Aorta (tissue), 5 donors: ENCODE results near the gene KCTD14. TPM values are rescaled to one million over a fixed set of nuclear protein-coding genes. Genes with fewer than 3 reads are reported as not detected.
"Not testable (repeated sequence)": the region's sequence is repeated elsewhere in the genome, so short reads cannot be mapped to it uniquely, and the experiment has no call there.

ENCODE experiments used
- ATAC-seq: fragments of 200-7000 bp; cut with Tn5 transposase; one replicate; pipeline ENCODE4 v1.9.1; 2022; ENCODE audit warnings: moderate library complexity; ENCODE audit not compliant: low FRiP score
- DNase-seq, 2 donors: peaks; one replicate each; pipeline ENCODE4 v3.0.0-alpha.2; 2020
- H3K27ac ChIP-seq, 2 donors: one replicate each; pipeline ENCODE4 v1.5.1; 2013; ENCODE audit warnings: low read length in 2 of 2, mild to moderate bottlenecking in 2 of 2, moderate library complexity in 2 of 2, control low read depth in 1 of 2, inconsistent platforms in 1 of 2, low read depth in 1 of 2
- H3K27me3 ChIP-seq, 2 donors: one replicate each; pipeline ENCODE4 v1.6.1; 2013; ENCODE audit warnings: control low read depth in 1 of 2, low read length in 1 of 2, mild to moderate bottlenecking in 1 of 2, moderate library complexity in 1 of 2; ENCODE audit not compliant: insufficient read depth in 2 of 2, control insufficient read depth in 1 of 2
- H3K36me3 ChIP-seq, 2 donors: one replicate each; pipeline ENCODE4 v1.6.1; 2013; ENCODE audit warnings: control low read depth in 1 of 2, low read length in 1 of 2, mild to moderate bottlenecking in 1 of 2; ENCODE audit not compliant: insufficient read depth in 2 of 2, control insufficient read depth in 1 of 2
- H3K4me1 ChIP-seq, 2 donors: one replicate each; pipeline ENCODE4 v1.6.1; 2013; ENCODE audit warnings: low read length in 2 of 2, control low read depth in 1 of 2, mild to moderate bottlenecking in 1 of 2, moderate library complexity in 1 of 2; ENCODE audit not compliant: insufficient read depth in 2 of 2, control insufficient read depth in 1 of 2
- H3K4me3 ChIP-seq, 2 donors: one replicate each; pipeline ENCODE4 v1.5.1; 2013; ENCODE audit warnings: low read length in 2 of 2, control low read depth in 1 of 2, mild to moderate bottlenecking in 1 of 2
- H3K9me3 ChIP-seq: one replicate; pipeline ENCODE4 v1.6.1; 2013; ENCODE audit warnings: mild to moderate bottlenecking, low read length; ENCODE audit not compliant: control insufficient read depth
- WGBS, 2 donors: extraction: QIAGEN DNeasy Blood & Tissue Kit; methylation state at CpG; one replicate each; pipeline ENCODE4 v1.1.7; 2013; 5-methylcytosine and 5-hydroxymethylcytosine counted together
- intact Hi-C, 2 donors: fragments of 100-400 bp; cut with DNase I; formaldehyde crosslinking; loops; one replicate each; pipeline versions ENCODE4 v1.14.2 to v1.15.0; 2022
- polyA plus RNA-seq, 2 donors: library from polyadenylated mRNA; stranded (reverse); fragments of 200-250 nt; gene quantifications; one replicate each; pipeline ENCODE4 v1.2.3, GENCODE V29; 2013
- total RNA-seq, 2 donors: library from RNA; stranded (reverse); fragmentation: NEBNext Ultra II Directional; extraction: Animal tissue kit (Norgen Biotek cat#: 25700); gene quantifications; one replicate each; pipeline ENCODE4 v1.2.1, GENCODE V29; 2021
- donor health status: healthy with polysubstance abuse.
- donor health status: Bipolar disorder and iron deficiency.
- donor health status: DM: no; HTN: no; CAD: no.
- donor health status: DM: no; HTN: no; CAD: no.
- donor health status: DM: yes; HTN: yes; CAD: no.

The KCTD14 gene
- total and polyA plus RNA-seq, 4 donors, result 0.05 to 2.0 (median 1.4) TPM

- WGBS, 2 donors, result 79 to 81% methylated on average over 14 of the region's 14 CpGs
- no peak for ATAC-seq
- DNase-seq, result no peak
Measured at GRCh38 chr11:78063440-78064181, 40.5 kb upstream of the KCTD14 start, which contains the start of gene THRSP. Gene THRSP, plus strand, starts transcription at chr11:78063861. Its CDS starts 21 bp downstream, at chr11:78063882.

DNA sequence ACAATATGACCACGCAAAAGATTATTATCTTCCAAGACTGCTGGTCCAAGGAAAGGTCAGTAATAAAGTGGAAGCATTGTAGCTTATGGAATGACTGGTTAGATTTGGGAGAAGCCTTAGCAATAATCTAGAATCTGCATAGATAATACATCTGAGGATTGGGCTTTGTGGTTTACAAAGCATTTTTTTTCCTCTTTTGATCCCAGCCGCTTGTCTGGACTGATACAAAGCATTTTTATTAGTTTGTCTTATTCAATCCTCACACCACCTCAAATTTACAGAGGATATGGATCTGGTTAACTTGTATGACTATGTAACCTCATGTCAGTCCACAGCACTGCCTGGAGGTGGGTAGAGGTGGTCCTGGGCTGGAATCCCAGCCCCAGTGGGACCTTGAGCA lies 39.6 kb upstream of the KCTD14 start:
- no peaks in the 10 kb centered on the region for H3K27me3 ChIP-seq
- no peak overlapping the region for H3K4me3 ChIP-seq
- intact Hi-C loops, result no loop called here
- WGBS, 2 donors, result 86 to 93% methylated on average over 2 of the region's 2 CpGs
- ATAC-seq, result no peak
- no peaks in the 10 kb centered on the region for H3K36me3 ChIP-seq
- H3K27ac ChIP-seq, result no peak overlapping the region
- no peak for DNase-seq
- H3K9me3 ChIP-seq, result no peaks in the 10 kb centered on the region
- peaks cover 0 to 2% of the 10 kb centered on the region in 2 donors for H3K4me1 ChIP-seq

More at GRCh38 chr11:78063440-78064181, 40.5 kb upstream of the KCTD14 start, which contains the start of gene THRSP:
- Histone ChIP-seq H3K4me3 (no peak within 1 kb of the TSS), H3K4me1 (peaks cover 0 to 2% of the 10 kb centered on the region in 2 donors), H3K27ac (no peak within 1 kb of the TSS), H3K27me3 (no peaks in the 10 kb centered on the region), H3K9me3 (no peaks in the 10 kb centered on the region), H3K36me3 (no peaks in the 10 kb centered on the region)
- intact Hi-C loops, result no loop called here

- Histone ChIP-seq H3K4me1 (peaks cover 0 to 2% of the 10 kb centered on the region in 2 donors), H3K9me3 (no peaks in the 10 kb centered on the region), H3K36me3 (no peaks in the 10 kb centered on the region), H3K27me3 (no peaks in the 10 kb centered on the region), H3K4me3 (no peak overlapping the region), H3K27ac (no peak overlapping the region)
- intact Hi-C loops, result no loop called here
- peak; percentile 24 for ATAC-seq
- DNase-seq, result no peak
- WGBS, 2 donors, result 39 to 48% methylated on average over 4 of the region's 4 CpGs
Measured at GRCh38 chr11:78061921-78062311, 38.8 kb upstream of the KCTD14 start.

- WGBS, 2 donors, result 15 to 18% methylated on average over 4 of the region's 4 CpGs
- no peaks in the 10 kb centered on the region for H3K9me3 ChIP-seq
- H3K27ac ChIP-seq, result peak overlapping the region in 1 of 2 donors; percentile 29
- H3K4me1 ChIP-seq, result peaks cover 0 to 2% of the 10 kb centered on the region in 2 donors
- H3K27me3 ChIP-seq, result no peaks in the 10 kb centered on the region
- no peak overlapping the region for H3K4me3 ChIP-seq
- ATAC-seq (peak; percentile 55), DNase-seq (peak in 1 of 2 donors; percentile 57)
- no peaks in the 10 kb centered on the region for H3K36me3 ChIP-seq
- intact Hi-C loops, result no loop called here
Measured at GRCh38 chr11:78061088-78061920, 38.2 kb upstream of the KCTD14 start.

DNA sequence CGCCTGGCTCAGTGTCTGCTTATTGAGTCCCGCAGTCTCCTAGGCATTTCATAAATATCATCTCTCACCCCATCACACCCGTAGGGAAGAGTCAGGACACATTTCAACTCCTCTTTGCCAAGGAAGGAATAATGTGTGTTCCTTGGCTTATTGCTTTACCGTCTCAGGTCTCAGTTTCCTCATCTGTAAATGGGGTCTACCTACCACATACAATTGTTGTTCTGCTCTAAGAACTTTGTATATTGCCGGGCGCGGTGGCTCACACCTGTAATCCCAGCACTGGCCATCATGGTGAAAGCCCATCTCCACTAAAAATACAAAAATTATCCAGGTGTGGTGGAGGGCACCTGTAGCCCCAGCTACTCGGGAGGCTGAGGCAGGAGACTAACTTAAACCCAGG lies 37.5 kb upstream of the KCTD14 start:
- Histone ChIP-seq H3K4me1 (peaks cover 0 to 2% of the 10 kb centered on the region in 2 donors), H3K36me3 (no peaks in the 10 kb centered on the region), H3K27me3 (no peaks in the 10 kb centered on the region), H3K27ac (no peak overlapping the region), H3K9me3 (no peaks in the 10 kb centered on the region), H3K4me3 (no peak overlapping the region)
- intact Hi-C loops, result no loop called here
- no peak for DNase-seq
- ATAC-seq, result no peak
- WGBS, 2 donors, result 95 to 96% methylated on average over 8 of the region's 8 CpGs

GRCh38 chr11:78059749-78060328 lies 36.8 kb upstream of the KCTD14 start:
- WGBS, 2 donors, result 95 to 97% methylated on average over 9 of the region's 9 CpGs
- ATAC-seq, H3K4me1 ChIP-seq, H3K9me3 ChIP-seq, H3K27me3 ChIP-seq, DNase-seq, H3K4me3 ChIP-seq, H3K36me3 ChIP-seq, intact Hi-C loops, H3K27ac ChIP-seq: not testable (repeated sequence)

DNA sequence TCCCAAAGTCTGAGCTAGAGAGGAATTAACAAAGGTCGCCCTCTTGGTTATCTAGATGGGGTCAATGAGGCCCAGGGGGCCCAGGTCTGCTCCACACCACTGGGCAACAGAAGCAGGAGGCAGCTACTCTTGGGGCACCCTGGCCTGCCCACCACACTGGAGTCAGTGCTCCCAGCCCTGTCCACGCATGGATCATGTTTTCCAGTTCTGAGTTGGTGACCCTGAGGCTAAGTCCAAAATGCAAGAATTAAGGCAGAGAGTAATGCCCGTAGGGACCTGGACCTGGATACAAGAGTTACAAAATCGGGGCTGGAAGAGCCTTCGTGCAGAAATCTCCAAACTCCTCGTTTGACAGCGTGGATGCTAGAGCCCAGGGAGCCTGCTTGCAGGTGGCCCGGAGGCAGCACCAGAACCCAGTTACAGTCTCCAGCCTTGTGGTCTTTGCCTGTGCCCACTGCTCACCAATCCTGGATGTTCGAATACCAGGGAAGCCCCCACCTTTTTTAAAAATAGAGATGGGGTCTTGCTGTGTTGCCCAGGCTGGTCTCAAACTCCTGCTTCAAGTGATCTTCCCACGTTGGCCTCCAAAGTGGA lies 34.5 kb upstream of the KCTD14 start:
- ATAC-seq, result no peak
- no peak for DNase-seq
- Histone ChIP-seq H3K4me3 (no peak overlapping the region), H3K27me3 (no peaks in the 10 kb centered on the region), H3K4me1 (no peaks in the 10 kb centered on the region), H3K27ac (no peak overlapping the region), H3K9me3 (no peaks in the 10 kb centered on the region), H3K36me3 (peaks cover 0 to 1% of the 10 kb centered on the region in 2 donors)
- WGBS, 2 donors, result 83 to 84% methylated on average over 10 of the region's 10 CpGs
- intact Hi-C loops, result no loop called here

DNA sequence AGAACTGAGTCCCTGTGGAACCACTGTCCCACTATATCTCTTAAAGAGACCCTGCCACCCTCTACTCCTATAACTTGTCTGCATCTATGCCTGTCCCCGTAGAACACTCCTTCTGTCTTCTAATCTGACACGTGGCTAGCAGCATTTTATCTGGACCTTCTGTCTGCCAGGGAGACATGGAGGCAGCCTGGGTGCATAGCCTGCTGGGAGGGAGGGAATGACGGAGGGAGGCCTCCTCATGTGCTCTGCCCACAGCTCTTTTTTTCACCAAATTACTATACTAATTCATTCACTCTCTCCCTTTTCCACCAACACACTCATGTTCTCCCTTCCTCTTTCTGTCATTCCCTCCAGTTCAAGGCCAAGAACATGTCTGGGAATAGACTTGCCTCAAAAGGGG lies 33.0 kb upstream of the KCTD14 start:
- intact Hi-C loops, result no loop called here
- ATAC-seq, result no peak
- H3K9me3 ChIP-seq, result no peaks in the 10 kb centered on the region
- no peaks in the 10 kb centered on the region for H3K27me3 ChIP-seq
- H3K36me3 ChIP-seq, result peaks cover 0 to 2% of the 10 kb centered on the region in 2 donors
- H3K4me3 ChIP-seq, result no peak overlapping the region
- 72 to 77% methylated on average over 3 of the region's 3 CpGs for whole genome bisulfite sequencing, 2 donors
- no peak for DNase-seq
- no peak overlapping the region for H3K27ac ChIP-seq
- no peaks in the 10 kb centered on the region for H3K4me1 ChIP-seq
